ENCODE results near the gene ARAP2. TPM values are rescaled to one million over a fixed set of nuclear protein-coding genes. Genes with fewer than 3 reads are reported as not detected.

ARAP2 gene
- total and polyA plus RNA-seq, 2 of the 13 experiments (the other 11 are each of a cell fraction or from before 2014, with no cell fraction given): 0.37 to 1.4 TPM

DNA sequence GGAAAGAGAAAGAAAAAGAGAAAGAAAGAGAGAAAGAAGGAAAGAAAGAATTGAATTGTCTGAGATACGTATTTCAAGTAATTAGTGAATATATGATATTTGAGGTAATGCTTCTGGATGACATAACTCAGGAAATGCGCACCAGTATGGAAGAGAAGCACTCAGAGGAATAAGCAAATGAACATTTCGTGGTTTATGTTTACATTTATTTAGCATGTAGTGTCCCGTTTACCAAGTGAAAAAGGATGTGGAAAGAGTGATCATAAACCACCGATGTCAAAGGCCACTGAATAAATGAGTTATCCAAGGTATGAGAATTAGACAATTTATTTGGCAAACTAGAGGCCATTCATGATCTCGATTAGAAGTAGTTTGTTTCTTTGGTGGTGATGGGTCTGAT lies 200.4 kb downstream of the ARAP2 start:
- no peaks in the 10 kb centered on the region for H4K20me1 ChIP-seq (ENCODE audit: insufficient read depth, low read length)
- ChIA-PET CTCF (ENCODE audit: low intra/inter-chr PET ratio, low total read pairs) (no interaction called here), POLR2A (no interaction called here)
- H3K9ac ChIP-seq (ENCODE audit: insufficient read depth, low read depth, low read length): no peak overlapping the region
- H3K27me3 ChIP-seq (ENCODE audit: control insufficient read depth in 1 of 2, insufficient read depth in 2 of 2, low read length in 2 of 2): no peaks in the 10 kb centered on the region
- H2AFZ ChIP-seq (ENCODE audit: low read length): no peak overlapping the region
- no peak for TF ChIP-seq RFXAP (CRISPR knock-in tag; IDR thresholded peaks at IDR 0.05; ENCODE audit: borderline replicate concordance)
- TF ChIP-seq, protein P1, sequence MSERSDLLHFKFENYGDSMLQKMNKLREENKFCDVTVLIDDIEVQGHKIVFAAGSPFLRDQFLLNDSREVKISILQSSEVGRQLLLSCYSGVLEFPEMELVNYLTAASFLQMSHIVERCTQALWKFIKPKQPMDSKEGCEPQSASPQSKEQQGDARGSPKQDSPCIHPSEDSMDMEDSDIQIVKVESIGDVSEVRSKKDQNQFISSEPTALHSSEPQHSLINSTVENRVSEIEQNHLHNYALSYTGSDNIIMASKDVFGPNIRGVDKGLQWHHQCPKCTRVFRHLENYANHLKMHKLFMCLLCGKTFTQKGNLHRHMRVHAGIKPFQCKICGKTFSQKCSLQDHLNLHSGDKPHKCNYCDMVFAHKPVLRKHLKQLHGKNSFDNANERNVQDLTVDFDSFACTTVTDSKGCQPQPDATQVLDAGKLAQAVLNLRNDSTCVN (CRISPR knock-in tag; IDR thresholded peaks at IDR 0.05; ENCODE audit: borderline replicate concordance): no peak
- peak; percentile 83 for TF ChIP-seq HNRNPK (IDR thresholded peaks at IDR 0.05; ENCODE audit: low read depth, low read length, poor library complexity, severe bottlenecking)
- TF ChIP-seq, protein P2, sequence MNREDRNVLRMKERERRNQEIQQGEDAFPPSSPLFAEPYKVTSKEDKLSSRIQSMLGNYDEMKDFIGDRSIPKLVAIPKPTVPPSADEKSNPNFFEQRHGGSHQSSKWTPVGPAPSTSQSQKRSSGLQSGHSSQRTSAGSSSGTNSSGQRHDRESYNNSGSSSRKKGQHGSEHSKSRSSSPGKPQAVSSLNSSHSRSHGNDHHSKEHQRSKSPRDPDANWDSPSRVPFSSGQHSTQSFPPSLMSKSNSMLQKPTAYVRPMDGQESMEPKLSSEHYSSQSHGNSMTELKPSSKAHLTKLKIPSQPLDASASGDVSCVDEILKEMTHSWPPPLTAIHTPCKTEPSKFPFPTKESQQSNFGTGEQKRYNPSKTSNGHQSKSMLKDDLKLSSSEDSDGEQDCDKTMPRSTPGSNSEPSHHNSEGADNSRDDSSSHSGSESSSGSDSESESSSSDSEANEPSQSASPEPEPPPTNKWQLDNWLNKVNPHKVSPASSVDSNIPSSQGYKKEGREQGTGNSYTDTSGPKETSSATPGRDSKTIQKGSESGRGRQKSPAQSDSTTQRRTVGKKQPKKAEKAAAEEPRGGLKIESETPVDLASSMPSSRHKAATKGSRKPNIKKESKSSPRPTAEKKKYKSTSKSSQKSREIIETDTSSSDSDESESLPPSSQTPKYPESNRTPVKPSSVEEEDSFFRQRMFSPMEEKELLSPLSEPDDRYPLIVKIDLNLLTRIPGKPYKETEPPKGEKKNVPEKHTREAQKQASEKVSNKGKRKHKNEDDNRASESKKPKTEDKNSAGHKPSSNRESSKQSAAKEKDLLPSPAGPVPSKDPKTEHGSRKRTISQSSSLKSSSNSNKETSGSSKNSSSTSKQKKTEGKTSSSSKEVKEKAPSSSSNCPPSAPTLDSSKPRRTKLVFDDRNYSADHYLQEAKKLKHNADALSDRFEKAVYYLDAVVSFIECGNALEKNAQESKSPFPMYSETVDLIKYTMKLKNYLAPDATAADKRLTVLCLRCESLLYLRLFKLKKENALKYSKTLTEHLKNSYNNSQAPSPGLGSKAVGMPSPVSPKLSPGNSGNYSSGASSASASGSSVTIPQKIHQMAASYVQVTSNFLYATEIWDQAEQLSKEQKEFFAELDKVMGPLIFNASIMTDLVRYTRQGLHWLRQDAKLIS (CRISPR knock-in tag; IDR thresholded peaks at IDR 0.05): no peak
- no peak overlapping the region for H3K4me2 ChIP-seq (ENCODE audit: low read depth, low read length)
- no TSS peak for BruUV-seq (replicated peaks)
- 23% methylated on average over 6 of the region's 6 CpGs for WGBS (ENCODE audit: low lambda C conversion rate)
- no peak for FAIRE-seq
- in situ Hi-C loops (cut with HindIII; ENCODE audit: extremely low pct_ligation_motif_present, low pct_unique_long_range_greater_than_20kb): no loop called here
- peaks cover 9% of the 10 kb centered on the region; the same call in 1 of the 2 replicates for H3K9me3 ChIP-seq (ENCODE audit: low read length)
- no peak for ATAC-seq
- H3K27ac ChIP-seq (ENCODE audit: extremely low read length, insufficient read depth, low read length): no peak overlapping the region
- H3K4me3 ChIP-seq (replicated peaks in 1 of 3; ENCODE audit: insufficient read depth in 1 of 3, low read depth in 2 of 3, low read length in 3 of 3): no peak overlapping the region
- DNase-seq (ENCODE audit: low spot score): no peak
- intact Hi-C loops (cut with micrococcal nuclease; ENCODE audit: unreplicated experiment): no loop called here
- H3K79me2 ChIP-seq (ENCODE audit: insufficient read depth, low read length): no peaks in the 10 kb centered on the region
- no peaks in the 10 kb centered on the region for H3K4me1 ChIP-seq (ENCODE audit: insufficient read depth, low read length)
- no peaks in the 10 kb centered on the region for H3K36me3 ChIP-seq (replicated peaks in 1 of 2; ENCODE audit: control insufficient read depth in 1 of 2, insufficient read depth in 2 of 2, low read length in 2 of 2)
